Activated naive CD8-positive, alpha-beta T cell treated with anti-CD3 and anti-CD28 coated beads, Interleukin-2, amount 50 U/mL, for 16 hours (primary cell): Measurements from ENCODE around the gene TMEM132D.

Experiments
- DNase-seq: peaks from one replicate; pipeline ENCODE4 v3.0.0-alpha.2; 2020; ENCODE audit warnings: low read depth, low spot score

The TMEM132D gene

DNA sequence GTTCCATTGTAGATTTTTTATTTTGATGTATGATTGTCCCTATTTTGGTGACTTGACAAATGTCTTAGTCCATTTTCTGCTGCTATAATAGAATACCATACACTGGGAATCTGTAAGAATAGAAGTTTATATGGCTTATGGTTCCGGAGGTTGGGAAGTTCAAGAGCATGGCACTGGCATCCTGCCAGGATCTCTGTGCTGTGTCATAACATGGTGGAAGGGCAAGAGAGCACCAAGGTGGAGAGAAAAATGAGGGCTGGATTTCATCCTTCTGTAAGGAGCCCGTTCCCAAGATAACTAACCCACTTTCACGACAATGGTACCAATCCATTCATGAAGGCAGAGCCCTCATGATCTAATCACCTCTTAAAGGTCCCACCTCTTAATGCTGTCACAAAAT, 176.7 kb downstream of the TMEM132D start:
- DNase-seq = no peak

DNA sequence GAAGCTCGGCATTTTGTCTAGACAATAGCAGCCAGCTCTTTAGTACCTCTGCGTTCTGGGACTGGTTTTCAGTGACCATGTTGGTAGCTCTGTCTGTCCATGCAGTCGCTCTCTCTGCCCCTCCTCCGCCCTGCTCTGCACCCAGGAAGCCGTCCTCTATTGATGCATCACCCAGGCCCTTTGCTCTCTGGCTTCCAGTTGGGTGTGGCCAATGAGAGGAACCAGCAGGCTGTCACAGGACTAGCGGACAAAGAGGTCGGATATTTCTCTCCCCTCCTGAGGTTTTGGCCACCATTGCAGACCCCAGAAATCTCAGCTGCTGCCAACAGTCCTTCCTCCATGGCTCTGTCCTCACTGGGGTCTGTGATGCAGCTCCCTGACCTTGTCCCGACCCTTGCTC, 180.6 kb downstream of the TMEM132D start:
- DNase-seq = no peak

DNA sequence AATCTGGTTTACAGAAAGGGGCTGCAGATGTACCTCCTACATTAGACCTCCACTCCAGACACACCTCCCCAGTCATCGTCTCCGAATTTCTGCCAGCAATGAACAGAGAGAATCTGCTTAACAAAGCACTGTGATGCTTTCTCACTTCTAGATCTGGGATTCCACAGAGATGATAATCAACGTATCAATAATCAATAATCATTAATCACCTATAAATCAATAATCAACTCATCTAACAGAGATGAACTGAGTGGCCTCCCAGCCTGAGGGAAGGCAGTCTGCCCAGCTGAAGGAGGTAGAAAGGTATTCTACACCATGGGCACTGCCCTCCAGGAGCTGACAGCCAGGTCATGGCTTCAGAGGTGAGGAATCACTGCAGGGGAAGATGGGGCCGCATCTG, 183.2 kb downstream of the TMEM132D start:
- DNase-seq = no peak

DNA sequence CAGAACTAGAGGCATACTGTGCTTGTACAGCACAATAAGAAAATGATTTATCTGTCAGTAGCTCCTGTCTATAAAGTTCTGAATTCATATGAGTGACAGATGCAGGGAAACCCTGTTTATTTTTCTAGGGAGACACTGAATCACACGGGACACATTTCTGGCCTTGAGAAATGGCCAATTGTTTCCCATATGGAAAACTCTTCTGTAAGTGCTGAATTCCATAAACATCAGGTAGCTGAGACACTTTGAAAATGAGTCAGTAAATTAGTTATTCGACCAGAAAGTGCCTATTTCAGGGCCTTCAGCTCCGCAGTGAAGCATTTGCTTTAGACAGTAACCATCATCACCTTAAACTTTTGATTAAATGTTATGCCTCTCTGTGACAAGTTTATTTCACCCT, 184.4 kb downstream of the TMEM132D start:
- DNase-seq = no peak

DNA sequence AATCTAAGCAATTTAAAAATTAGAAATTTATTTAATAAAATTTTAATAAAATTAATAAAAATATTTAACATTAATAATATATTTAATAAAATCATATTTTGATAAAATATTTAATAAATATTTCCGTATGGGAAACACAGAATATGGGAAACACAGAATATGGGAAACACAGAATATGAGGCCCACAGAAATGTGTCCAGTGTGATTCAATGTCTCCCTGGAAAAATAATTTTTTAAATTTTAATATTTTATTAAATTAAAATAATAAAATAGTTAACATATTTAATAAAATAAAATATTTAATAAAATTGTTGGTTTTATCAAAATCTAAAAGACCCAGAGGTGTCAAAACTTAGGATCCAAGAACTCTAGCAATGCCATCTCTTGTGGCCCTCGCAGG, 186.4 kb downstream of the TMEM132D start:
- DNase-seq = no peak

DNA sequence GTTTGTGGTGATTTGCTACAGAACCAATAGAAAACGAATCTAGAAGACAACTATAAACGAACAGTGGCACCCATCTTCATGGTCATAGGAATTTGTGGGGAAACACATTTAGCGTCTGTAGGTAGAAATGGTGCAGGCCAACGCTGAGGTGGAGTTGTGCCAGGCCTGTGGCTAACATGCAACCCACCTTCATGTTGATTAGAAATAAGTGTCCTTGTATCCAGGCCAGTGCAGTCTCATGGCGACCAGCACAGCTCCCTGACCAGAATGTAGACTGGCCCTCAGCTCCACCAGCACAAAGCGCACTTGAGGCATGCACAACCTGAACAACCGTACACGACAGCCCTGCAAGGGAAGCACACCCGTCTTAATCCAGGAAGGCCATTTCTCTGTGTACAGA, 187.0 kb downstream of the TMEM132D start:
- DNase-seq = no peak

DNA sequence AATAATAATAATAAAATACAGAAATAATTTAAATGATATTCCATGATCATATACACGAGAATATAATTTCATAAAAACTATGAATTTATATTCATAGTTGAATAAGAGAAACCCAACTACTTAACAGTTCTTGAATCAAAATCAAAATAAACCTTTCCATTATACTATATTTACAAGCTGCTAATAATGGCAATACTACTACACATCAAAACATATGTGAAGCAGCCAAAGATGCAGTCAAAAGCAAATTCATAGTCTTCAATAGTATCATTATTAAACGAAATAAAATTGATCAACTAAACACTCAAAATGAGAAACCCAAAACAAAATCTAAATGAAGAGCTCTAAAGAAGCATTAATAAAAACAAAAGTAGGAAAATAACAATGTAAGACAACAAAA, 197.1 kb downstream of the TMEM132D start:
- no peak for DNase-seq

DNA sequence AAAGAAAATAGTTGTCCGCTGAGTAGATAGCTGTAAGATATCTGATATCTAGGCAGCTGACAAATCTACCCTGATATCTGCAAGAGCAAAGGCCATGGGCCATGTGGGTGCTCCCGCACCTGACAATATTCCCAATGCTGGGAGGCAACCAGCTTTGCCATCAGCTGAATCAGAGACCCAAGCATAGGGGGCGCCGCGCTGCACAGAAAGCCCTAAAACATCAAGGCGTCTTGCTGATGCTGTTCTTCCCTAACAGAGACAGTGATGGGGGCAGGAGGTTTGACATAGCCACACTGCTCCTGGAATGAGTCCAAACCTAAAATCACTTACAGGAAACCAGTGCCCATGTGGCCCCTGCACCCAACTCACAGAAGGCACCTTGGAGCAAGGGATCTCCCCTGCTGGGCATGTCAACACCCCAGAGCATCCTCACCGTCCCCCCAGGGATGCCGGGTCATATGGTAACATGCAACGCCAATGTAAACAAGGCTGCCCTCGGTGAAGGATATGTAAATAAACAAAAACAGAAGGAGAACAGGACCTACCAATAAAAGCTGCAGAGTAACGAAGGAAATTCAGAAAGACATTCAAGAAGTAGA, 199.5 kb downstream of the TMEM132D start:
- no peak for DNase-seq

DNA sequence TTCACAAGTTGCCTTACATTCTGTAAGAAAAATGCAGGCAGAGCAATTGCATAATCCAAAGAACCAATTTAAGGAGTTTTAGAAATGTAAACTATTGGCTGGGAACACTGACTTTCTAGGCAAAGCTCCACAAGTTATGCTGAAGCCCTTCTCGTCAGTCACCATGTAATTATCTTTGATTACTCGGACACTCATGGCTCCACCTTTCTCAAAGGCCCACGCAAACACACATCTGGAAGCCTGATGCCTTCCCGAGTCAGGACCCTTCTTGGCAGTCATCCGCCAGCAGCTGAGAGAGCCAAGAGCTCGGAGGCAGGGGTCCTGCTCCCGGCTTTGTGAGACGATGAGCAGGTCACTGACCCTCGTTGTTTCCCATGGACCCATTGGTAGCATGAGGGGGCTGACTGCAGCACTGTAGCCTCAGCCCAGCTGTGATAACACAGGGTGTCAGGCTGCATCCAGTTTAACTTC, 202.2 kb downstream of the TMEM132D start:
- no peak for DNase-seq

DNA sequence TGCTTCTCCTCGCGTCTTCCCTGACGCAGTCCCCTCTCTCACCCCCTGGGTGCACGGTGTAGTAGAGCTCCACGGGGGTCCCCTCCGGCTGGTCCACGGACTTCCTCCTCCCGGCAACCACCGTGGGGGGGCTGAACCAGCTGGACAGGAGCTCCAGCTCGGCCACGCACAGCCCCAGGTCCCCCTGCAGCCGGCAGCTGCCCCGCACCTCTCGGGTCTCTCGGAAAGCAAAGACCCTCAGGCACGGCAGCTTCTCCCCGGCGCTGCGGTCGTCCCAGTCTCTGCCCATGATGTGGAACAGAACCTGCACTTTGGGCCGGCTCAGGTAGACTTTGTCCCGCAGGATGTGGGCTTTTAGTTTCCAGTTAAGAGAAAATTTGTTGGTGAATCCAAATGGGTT, 203.8 kb downstream of the TMEM132D start:
- no peak for DNase-seq

DNA sequence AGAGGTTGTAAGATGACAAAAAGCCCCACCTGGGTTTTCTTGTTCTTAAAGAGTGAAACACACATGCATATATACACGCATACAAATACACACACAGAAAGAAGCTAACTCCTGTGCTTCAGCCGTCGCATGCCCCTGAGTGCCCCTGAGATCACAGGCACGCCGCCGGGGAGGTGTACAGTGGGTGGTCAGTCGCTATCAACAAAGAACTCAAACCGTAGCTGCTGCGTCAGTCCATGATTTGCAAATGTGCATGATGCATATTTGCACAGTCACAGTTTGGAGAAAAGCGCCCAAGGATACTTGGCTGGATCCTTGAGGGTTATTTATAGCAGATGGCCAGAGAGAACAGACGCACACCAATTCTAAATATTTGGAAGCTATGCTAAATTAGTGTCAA, 206.9 kb downstream of the TMEM132D start:
- no peak for DNase-seq

DNA sequence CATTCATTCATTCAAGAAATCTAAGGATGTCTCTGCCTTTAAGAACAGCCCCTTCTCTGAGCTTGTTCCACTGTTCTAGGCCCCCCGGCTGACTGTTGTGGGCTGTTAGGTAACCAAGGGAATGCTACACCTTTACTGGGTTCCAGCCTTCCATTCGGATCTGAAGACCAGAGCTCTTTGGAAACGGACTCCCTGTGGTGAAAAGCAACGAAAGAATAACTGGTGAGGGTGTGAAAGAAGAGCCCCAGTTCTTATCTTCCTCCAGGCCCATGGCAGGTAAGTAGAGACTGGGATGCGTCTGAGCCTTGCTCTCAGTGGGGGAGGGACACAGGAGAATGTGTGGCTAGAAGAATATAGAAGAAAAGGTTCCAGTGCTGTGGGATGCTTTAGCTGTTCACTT, 207.4 kb downstream of the TMEM132D start:
- DNase-seq = no peak

DNA sequence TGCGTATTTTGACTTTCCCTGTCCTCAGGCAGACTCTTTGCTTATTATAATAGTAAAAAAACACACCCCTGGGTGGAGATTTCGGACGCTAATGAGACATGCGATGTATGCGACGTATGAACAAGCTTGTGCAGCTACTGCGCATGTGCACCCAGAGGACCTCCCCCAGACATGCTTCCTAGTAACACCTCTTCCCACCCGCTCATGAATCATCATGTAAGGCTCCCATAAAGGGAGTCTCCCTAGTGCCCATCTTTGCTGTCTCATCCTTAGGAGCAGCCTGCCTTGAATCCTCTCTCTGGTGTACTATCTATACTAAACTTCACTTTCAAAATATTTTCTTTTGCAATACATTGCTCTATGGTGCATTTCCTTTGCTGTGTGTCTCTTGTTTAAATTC, 210.1 kb downstream of the TMEM132D start:
- no peak for DNase-seq

DNA sequence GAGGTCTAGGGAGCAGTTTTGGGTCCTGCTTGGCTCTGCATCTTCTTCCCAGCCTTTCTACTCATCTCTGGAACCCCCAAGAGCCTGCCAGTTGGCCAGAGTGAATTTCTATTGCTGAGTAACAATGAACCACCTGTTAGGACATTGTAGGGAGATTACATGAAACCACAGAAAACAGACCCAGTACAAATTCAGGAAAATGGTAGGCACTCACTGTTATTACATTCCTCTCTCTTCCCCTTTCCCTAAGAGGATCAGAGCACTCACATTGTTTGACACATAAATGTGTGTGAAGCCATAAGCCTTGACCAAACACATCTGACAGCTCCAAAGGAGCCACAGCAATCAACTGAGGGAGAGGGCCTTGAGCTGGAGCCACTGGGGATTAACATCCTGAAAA, 216.1 kb downstream of the TMEM132D start:
- DNase-seq = no peak

DNA sequence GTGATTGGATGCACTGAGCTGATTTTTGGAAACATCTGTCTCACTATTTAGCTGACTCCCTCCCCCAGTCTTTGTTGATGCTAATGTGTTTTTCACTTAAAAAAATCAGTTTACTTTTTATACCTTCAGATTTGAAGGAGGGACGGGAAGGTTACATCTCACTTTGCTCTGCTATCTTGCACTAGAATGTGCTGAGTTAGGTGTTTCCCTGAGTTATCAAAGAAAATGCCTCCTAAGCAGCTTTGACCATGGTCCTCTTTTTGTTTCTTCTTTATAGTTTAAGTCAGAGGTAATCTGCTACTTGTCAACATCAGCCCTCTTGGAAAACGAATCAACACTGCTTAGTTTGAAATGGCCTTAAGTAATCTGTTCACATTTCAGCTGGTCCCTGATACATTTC, 222.0 kb downstream of the TMEM132D start:
- no peak for DNase-seq

DNA sequence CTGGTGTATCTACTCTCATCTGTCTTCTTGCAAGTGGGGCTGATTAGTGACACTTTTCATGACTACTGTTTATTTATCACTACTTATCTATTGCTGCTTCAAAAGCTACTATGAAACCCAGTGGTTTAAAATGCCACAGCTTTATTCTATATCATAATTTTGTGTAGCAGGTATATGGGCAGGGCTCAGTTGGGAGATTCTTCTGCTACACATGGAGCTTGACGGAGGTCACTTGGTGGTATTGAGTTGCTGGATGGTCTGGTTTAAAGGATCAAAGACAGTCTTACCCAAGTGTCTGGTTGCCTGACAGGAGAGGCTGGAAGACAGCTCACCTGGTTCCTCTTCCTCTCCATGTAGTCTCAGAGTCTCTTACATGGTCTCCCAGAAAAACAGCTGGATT, 222.7 kb downstream of the TMEM132D start:
- DNase-seq = no peak

DNA sequence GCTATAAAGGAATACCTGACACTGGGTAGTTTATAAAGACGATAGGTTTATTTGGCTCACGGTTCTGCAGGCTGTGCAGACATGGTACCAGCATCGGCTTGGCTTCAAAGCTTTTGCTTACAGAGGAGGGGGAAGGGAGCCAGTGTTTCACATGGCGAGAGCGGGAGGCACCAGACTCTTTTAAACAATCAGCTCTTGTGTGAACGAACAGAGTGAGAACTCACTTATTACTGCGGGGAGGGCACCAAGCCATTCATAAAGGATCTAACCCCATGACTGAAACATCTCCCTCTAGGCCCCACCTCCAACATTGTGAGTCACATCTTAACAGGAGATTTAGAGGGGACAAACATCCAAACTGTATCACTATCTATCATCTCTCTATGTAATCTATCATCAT, 227.4 kb downstream of the TMEM132D start:
- no peak for DNase-seq

DNA sequence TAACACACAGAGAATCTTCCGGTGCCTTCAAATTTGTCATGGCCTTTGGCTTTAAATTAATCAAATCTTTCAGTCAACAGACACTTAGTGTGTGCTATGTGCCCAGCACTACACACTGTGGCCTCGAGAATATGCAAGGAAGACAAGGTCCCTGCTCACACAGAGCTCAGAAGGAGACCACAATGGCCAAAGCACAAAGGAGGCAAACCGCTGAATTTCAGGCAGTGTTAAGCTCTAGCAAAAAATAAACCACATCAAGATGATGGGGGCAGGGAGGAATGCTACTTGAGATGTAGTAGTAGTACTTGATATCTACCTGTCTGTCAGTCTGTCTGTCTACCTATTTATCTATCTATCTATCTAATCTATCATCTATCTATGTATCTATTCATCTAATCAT, 227.9 kb downstream of the TMEM132D start:
- no peak for DNase-seq

DNA sequence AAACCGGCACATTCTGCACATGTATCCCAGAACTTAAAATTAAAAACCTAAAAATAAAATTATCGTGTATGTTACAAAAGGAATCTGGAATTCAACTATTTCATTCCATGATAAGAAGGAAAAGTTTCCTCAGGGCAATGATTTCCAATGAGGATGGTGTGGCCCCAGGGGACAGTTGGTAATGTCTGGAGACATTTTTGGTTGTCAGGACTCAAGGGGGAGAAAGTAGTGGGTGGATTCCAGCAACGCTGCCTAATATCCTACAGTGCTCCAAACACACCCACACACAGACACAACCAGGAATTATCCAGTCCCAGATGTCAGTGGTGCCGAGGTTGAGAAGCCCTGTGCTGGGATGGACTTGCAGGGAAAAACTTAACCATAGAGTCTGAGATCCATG, 228.3 kb downstream of the TMEM132D start:
- no peak for DNase-seq

DNA sequence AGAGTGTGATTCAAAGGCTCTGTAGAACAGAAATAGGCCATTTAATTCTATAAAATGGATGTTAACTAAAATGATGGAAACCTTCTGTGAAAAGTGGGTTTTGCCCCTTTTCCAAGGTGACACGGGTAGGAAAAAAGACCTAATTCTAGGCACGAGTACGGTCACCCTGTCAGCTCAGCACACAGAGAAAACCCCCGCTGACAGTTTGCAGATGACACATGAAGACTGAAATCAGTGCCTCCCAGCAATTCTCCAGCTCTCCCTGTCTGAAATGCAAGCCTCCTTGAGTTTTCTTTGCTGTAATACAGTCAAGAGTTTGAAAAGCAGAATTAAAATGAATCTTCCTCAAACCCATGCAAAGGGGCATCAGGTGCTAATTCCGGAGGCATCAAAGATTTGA, 230.0 kb downstream of the TMEM132D start:
- DNase-seq = no peak

DNA sequence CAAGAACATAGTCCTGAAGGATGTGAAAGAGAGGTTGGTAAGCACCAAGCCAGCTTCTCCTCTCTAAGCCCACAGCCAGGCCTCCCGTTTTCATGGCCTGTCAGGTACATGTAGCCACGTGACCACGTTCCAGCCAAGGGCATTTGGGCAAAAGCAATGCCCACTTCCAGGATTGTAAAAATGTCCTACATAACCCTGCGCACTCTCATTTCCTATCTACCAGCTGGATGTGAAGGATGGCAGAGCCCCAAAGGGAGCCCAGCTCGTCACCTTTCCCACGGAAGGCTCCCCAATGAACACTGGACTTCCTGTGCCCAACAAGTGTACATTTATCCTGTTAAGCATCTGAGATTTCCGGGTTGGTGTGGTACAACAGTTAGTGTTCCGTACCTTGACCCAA, 231.7 kb downstream of the TMEM132D start:
- DNase-seq = no peak

DNA sequence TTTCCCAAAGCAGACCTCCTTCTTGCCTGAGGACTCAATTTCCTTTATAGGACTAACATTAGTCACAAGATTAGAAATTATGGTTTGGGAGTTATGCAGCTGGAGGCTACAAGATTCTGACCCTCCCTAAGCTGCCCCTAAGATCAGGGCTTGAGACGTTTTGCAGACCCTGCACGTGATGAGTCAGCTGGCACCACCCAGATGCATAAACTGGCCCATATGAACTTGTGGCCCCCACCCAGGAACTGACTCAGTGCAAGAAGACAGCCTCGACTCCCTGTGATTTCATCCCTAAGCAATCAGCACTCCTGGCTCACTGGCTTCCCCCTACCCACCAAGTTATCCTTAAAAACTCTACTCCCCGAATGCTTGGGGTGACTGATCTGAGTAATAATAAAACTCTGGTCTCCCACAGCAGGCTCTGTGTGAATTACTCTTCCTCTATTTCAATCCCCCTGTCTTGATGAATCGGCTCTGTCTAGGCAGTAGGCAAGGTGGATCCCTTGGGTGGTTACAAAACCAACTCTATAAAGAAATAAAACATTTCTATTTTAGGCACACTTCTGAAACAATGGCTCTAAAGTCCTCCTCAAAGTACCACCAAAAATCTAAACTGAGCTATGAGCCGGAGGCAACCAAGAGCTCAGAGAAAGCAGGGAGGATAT, 233.4 kb downstream of the TMEM132D start:
- DNase-seq = no peak

DNA sequence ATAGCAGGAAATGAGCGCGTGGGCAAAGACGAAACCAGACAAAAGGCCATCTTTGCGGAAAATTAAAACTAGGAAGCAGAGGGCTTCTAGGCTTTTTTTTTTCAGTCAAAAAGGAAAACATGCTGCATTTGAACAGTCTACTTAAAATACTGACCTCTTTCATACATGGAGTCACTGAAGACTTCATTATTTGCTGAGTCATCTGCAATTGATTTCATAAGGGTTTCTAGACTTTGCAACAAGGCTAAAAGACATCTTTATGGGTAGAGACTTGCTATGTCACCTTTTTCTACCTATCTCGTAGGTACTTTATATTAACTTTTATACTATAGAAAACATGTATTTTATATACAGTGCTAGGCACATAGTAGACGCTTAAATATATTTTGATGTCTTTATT, 238.4 kb downstream of the TMEM132D start:
- no peak for DNase-seq

DNA sequence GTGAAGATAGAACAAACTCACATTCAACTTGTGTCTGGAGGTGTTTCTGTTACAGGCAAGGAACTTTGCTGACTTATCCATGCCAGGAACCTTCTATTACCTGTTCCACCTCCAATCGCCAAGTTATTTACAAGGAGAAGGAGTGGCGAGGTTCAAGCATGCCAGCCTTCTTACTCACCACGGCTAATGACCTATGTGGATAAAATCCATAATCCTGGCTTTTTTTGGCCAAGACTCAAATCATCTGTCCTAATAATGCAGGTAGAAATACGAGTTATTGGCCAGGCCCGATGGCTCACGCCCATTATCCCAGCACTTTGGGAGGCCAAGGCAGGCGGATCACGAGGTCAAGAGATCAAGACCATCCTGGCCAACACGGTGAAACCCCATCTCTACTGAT, 241.6 kb downstream of the TMEM132D start:
- no peak for DNase-seq
